ENCODE results near the gene CFAP410. TPM values are rescaled to one million over a fixed set of nuclear protein-coding genes. Genes with fewer than 3 reads are reported as not detected.
A peak's percentile ranks its signal among the peaks of the same experiment; 100 is the strongest.

Gene CFAP410
- total and polyA plus RNA-seq, 2 of the 13 experiments (the other 11 are each of a cell fraction or from before 2014, with no cell fraction given) = 8.0 to 20.1 TPM

GRCh38 chr21:44370027-44370735 is 31.0 kb upstream of the CFAP410 start (continued):
- TF ChIP-seq ZNF687 (CRISPR knock-in tag; IDR thresholded peaks at IDR 0.05) = peak; percentile 71
- no peak; the same call in 1 of the 2 replicates for TF ChIP-seq ZSCAN29 (CRISPR knock-in tag; conservative IDR thresholded peaks at IDR 0.05)
- TF ChIP-seq ZNF407 (CRISPR knock-in tag; IDR thresholded peaks at IDR 0.05; ENCODE audit: not compliant biosample characterization) = no peak
- peak; percentile 65 for TF ChIP-seq PATZ1 (CRISPR knock-in tag; IDR thresholded peaks at IDR 0.05)
- TF ChIP-seq ZFY (CRISPR knock-in tag; IDR thresholded peaks at IDR 0.05) = 0 out of 2 replicates have a peak, but pooled peaks have one; percentile 20
- no peak for TF ChIP-seq ZNF3 (CRISPR knock-in tag; IDR thresholded peaks at IDR 0.05)
- TF ChIP-seq ZNF230 (CRISPR knock-in tag; IDR thresholded peaks at IDR 0.05) = no peak
- TF ChIP-seq PBX3 (CRISPR knock-in tag; IDR thresholded peaks at IDR 0.05; ENCODE audit: borderline replicate concordance) = no peak
- TF ChIP-seq ZNF101 (CRISPR knock-in tag; IDR thresholded peaks at IDR 0.05; ENCODE audit: borderline replicate concordance, low read depth) = no peak
- TF ChIP-seq KAT2B (IDR thresholded peaks at IDR 0.05; ENCODE audit: borderline replicate concordance, low read depth, low read length) = no peak
